IPS-18c (cell line): ENCODE measurements around the gene NOTCH3.

Experiments used
- H3K4me3 ChIP-seq: 2 replicates; pipeline ENCODE4 v1.7.0; 2013; ENCODE audit warnings: low read depth, mild to moderate bottlenecking, low read length, moderate library complexity; ENCODE audit not compliant: insufficient read depth
- H3K9me3 ChIP-seq: one replicate; pipeline ENCODE4 v1.6.1; 2013; ENCODE audit warnings: mild to moderate bottlenecking, low read length, moderate library complexity; ENCODE audit not compliant: control insufficient read depth, insufficient read depth

Gene NOTCH3

DNA sequence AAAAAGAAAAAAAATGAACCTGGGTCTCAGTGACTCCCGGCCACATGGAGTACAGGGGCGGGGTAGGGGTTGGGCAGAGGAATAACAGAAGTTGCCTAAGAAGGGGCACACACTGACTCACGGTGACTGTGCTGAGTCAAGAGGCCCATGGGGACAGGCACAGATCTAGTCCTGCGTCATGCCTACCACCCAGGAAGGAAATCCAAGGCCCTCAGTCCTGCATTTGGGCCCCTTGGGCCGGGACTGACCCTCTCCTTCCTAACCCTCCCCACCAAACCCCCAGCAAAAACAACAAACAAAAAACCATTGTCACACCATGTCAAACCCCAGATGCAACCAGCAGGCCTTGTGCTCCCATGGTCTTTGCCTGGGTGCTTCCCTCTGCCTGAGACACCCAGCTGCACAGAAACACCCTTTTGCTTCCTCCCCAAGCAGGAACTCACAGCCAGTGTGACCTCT lies 9.6 kb upstream of the NOTCH3 start:
- no peaks in the 10 kb centered on the region for H3K9me3 ChIP-seq
- H3K4me3 ChIP-seq = no peak overlapping the region

DNA sequence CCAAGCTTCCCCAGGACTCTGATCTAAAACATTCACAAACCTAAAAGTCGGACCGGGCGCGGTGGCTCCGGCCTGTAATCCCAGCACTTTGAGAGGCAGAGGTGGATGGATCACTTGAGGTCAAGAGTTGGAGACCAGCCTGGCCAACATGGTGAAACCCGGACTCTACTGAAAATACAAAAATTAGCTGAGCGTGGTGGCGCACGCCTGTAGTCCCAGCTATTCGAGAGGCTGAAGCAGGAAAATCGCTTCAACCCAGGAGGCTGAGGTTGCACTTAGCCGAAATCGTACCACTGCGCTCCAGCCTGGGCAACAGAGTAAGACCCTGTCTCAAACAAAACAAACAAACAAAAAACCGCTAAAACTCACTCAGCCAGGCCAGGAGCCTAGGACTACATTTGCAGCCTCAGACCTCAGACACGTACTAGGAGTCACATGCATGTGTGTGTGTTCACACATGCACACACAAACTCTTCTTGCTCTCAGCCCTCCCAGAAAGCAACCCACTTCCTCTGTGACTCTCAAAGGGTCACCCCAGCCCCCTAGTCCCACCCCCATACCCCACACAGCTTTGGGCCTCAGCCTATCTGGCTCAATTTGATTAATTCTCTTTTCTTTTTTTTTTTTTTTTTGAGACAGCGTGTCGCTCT lies 704 bp upstream of the NOTCH3 start:
- H3K4me3 ChIP-seq = peak overlapping the region; percentile 34; the same call in 1 of the 2 replicates

DNA sequence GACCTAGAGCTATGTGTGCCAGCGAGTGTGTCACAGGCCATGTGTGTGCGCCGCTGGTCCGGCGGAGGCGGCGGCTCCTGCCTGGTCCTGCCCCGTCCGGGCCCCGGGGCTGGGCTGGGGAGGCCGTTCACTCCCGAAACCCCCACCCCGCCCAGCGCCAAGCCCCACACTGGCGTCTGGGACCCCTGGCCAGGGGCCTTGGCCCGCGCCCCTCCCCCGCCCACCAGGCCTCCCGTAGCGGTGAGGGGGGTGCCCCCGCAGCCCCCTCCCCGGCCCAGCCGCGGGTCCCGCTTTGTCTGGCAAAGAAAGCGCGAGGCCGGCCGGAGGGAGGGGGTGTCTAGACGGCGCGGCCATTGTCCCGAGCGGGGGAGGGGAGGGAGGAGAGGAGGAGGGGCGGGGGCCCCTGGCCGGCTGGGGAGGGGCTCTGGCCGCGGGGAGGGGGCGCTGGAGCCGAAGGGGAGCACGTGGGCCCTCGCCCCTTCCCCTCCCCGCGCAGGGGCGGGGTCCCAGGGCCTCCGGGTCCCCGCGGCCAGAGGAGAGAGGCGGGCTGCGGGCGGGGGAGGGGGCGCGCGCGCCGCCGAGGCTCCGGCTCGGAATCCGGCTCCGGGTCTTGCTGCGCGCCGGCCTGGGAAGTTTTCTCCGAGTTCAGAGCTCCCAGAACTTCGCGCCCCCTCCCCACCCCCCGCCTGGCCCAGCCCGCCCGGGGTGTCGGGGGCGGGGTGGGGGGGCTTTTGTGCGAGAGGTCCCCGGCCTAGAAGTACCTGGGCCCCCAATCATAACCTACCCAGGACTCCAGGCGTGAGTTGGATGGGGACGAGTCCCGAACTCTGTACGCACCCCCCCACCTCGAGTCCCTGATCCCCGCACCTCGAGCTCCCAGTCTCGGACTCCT lies 888 bp downstream of the NOTCH3 start:
- H3K9me3 ChIP-seq = no peaks in the 10 kb centered on the region
- peak overlapping the region; percentile 87 for H3K4me3 ChIP-seq

More for the DNA sequence above, 704 bp upstream of the NOTCH3 start:
- H3K9me3 ChIP-seq = no peaks in the 10 kb centered on the region

DNA sequence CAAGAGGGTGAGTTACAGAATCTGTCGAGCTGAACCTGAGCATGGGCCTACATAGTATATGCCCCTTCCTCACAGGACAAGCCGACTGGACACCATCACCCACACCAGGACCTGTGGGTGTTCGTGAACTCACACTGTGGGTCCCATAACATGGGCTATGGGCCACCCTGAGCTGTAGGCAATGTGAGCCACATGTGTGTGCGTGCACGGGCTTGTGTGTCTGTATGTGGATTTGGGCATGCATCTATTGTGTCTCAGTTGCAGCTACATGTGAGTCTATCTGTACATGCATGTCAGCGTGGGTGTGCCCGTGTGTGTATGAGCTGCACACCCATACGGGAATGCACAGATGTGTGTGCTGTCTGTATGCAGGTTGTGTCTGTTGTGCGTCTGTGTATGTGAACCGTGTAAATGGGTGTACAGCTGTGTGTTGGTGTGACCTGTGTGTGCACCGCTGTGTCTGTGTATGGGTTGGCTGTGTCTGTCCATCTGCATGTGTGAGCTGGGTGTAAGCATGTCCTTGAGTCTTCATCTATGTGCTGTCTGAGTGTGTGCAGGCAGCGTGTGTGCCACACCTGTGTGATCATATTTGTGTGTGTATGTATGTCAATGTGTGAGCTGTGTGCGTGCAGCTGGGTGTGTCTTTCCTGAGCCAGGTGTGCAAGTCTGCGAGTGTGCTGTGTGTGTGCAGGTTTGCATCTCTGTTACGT lies 1.7 kb downstream of the NOTCH3 start:
- H3K4me3 ChIP-seq = peak overlapping the region; percentile 29
- H3K9me3 ChIP-seq = no peaks in the 10 kb centered on the region

DNA sequence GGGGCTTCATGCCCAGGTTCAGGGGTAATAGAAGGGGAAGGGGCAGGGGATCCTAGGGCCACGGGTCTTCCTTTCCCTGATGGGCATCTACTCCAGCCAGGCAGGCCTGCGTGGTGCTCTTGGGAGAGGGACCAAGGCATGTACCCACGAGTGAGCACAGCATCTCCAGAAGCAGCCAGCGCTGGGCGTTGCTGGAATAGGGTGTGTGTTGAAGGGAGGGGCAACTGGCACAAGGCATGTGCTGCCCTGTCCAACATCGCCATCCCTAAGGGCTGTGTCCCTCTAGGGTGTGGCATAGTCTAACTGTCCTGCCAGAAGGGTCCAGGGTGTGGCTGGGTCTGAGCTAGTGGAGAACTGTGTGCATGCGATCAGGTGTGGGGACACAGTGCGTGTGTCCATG lies 2.9 kb downstream of the NOTCH3 start:
- no peak overlapping the region for H3K4me3 ChIP-seq

DNA sequence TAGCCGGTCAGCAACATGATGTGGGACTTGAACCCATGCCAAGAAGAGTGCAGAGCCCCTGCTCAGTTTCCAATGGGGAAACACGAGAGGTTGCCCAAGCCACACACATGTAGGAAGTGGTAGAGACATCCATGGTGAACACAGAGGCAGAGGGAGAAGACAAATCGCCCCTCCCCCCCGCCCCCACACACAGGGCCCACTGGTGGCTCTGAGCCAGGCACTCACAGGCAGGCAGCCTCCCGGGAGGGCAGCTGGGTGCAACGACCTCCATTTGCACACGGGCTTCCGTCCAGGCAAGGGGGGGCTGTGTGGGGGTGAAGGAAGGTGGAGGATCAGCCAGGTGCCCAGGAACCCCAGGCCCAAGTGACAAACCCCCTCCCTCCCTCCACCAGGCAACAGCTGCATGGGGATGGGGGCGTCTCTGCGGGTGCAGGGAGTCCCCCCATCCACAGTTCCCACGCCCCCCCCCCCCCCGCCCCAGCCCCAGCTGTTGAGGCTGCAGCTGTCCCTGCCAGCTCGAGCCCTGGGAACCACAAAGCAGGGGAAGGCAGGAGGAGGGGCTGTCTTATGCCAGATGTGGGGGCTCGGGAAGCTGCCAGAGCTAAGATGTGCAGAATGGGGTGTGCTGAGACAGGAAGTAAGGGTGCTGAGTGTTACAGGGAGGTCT lies 3.4 kb downstream of the NOTCH3 start:
- Histone ChIP-seq H3K9me3 (no peaks in the 10 kb centered on the region), H3K4me3 (no peak overlapping the region)

More for the DNA sequence above, 2.9 kb downstream of the NOTCH3 start:
- no peaks in the 10 kb centered on the region for H3K9me3 ChIP-seq

DNA sequence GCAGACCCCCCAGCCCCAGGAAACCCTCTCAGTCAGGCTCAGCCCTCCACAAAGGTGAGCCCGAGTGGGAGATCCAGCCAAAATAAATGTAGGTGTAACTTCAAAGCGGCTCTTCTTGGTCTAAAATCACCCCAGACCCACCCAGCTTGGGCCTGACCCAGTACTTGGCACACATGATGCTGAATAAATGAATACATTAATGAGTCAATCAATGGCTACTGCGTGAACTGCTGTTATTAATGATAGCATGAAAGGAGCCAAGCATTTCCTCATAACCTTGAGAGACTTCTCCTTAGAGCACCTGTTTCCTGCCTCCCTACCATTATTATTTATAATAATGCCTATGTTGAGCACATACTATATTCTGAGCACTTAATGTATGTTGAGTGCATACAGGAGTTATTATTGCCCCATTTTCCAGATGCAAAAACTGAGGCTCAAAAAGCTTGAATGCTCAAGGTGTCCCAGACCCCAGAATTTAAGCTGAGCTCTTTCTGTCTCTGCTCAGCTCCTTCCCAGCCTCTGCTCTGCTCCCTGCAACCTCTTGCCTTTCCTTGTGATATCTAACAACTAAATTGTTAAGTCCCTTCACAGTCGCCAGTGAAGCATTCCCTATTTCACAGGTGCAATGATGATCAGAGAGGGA lies 4.3 kb downstream of the NOTCH3 start:
- H3K9me3 ChIP-seq = no peaks in the 10 kb centered on the region
- peak overlapping the region; percentile 77; the same call in 1 of the 2 replicates for H3K4me3 ChIP-seq

DNA sequence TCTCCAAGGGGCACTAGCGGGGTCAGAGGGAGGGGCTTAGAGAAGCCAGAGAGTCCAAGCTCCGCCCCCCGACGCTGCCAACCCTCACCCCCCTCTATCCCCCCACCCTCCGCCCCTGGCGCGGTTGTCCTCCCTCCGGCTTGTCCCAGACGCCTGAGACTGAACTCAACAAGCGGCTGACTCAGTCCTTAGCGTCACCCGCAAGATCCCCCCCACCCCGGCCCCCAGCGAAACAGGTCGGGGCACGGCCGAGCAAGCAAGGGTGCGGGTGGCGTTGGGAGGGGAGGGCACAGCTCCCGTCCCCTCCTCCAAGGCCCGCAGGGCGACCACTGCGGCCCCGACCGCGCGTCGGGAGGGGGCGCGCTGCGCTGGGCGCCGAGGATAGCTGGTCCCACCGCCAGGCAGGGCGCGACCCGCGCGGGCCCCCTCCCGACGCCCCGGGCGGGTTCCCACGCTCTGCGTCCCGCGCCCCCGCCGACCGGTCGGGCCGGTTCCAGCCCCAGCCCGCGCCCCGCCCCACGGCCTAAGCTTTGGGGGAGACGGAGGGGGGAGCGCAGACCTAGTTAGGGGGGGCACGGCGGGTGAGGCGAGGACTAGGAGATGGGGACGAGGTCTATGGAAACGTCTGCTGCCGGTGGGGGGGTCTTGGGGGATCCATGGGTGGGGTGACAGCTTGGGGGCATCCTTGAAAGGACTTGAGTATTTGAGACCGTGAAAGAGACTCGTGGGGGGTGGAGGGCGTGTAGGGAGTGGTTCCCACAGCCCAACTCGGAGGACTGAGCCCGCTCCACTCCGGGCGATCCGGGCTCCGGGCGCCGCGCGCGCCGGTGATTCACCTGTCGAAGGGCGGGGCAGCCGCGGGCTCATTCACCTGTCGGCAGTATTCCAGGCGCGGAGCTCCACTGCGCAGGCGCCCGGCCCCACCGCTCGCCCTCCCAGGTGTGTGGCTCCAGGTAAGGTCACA lies 5.1 kb downstream of the NOTCH3 start:
- Histone ChIP-seq H3K9me3 (no peaks in the 10 kb centered on the region), H3K4me3 (peak overlapping the region; percentile 77)

DNA sequence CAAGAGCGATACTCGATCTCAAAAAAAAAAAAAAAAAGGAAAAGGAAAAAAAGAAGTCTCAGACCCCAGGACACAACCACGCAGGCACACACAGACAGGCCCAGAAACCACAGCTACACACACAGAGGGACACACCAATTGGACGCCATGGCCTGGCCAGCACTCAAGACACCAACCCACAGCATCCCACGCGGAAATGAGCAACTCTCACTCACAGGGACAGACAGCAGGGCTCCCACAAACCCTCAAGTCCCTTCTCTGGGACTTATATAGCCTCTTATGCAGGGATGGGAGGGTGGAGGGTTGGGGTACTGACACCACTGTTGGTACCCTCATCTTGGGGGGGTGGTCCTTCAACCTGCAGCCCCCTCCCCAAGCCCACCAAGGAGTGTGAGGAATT lies 5.9 kb downstream of the NOTCH3 start:
- Histone ChIP-seq H3K4me3 (0 out of 2 replicates have a peak overlapping the region, but pooled peaks have one; percentile 77), H3K9me3 (no peaks in the 10 kb centered on the region)

- H3K4me3 ChIP-seq = no peak overlapping the region
- no peaks in the 10 kb centered on the region for H3K9me3 ChIP-seq
Observed at GRCh38 chr19:15191982-15192381, 8.8 kb downstream of the NOTCH3 start.

DNA sequence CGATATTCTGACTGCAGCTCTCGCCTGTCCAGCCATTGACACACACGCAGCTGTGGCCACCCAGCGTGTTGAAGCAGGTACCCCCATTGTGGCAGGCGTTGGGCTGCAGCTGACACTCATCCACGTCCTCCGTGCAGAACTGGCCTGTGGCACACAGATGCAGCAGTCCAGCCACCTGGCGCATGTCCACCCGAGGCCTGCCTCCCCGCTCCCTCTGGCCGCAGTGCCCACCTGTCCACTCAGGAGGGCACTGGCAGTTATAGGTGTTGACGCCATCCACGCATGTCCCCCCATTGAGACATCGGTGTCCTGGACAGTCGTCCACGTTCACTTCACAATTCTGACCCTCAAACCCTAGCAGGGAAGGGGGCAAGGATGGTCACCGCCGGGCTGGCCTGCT lies 9.3 kb downstream of the NOTCH3 start:
- Histone ChIP-seq H3K4me3 (no peak overlapping the region), H3K9me3 (no peaks in the 10 kb centered on the region)

GRCh38 chr19:15188851-15189250 lies 11.9 kb downstream of the NOTCH3 start:
- no peaks in the 10 kb centered on the region for H3K9me3 ChIP-seq
- H3K4me3 ChIP-seq = no peak overlapping the region

DNA sequence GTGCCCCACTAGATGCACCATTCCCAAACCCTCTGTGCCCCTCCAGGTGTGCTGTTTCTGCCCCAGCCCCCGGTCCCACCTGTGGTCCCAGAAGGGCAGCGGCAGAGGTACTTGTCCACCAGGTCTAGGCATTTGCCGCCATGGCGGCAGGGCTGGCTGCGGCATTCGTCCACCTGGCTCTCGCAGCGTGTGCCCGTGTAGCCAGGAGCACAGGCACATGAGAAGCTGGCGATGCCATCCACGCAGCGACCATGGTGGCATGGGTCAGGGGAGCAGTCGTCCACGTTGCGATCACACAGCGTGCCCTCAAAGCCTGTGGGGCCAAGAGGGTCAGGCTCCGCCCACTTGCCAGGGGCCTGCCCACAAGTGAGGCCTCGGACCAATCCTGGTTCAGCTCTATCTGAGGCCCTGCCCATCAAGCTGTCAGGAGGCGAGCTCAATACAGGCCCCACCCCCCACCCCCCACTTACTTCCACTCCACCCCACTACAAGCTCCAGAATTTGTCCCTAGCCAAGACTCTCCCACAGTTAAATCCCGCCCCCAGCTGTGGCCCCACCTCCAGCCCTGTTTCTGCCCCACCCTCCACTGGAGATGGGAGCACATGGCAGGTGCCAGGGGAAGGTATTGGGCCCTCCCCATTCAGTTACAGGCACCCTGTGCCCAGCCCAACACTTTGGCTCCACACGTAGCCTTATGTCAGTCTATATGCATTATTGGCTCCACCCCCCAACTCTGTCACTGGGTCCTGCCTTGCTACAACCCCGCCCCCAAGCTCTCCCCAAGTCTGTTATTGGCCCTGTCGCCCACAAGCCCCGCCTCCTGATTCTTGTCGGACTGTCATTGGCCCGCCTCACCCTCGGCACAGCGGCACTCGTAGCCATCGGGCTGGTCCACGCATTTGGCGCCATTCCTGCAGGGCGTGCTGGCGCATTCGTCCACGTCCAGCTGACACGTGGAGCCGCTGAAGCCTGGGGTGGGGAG lies 13.5 kb downstream of the NOTCH3 start:
- no peak overlapping the region for H3K4me3 ChIP-seq
- H3K9me3 ChIP-seq = no peaks in the 10 kb centered on the region

DNA sequence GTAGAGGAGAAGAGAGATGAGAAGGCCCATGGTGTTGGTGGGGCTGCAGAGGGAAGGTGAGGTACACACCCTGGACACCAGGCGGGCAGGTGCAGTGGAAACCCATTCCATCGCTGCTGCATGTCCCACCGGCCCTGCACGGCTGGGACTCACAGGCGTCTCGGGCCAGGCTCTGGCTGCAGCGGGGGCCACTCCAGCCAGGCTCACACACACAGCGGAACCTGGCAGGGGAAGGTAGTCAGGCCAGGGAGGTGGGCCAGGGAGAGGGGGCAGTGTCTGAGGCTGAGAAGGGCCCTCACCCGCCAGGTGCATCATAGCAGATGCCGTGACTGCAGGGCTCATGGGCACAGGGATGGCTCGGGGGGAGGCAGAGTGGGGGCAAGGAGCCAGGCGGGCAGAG lies 15.6 kb downstream of the NOTCH3 start:
- H3K9me3 ChIP-seq = no peaks in the 10 kb centered on the region
- H3K4me3 ChIP-seq = no peak overlapping the region

GRCh38 chr19:15184776-15185175 lies 16.0 kb downstream of the NOTCH3 start:
- H3K9me3 ChIP-seq = no peaks in the 10 kb centered on the region
- H3K4me3 ChIP-seq = no peak overlapping the region
